ENCODE measurements around the gene TP53AIP1. TPM values are rescaled to one million over a fixed set of nuclear protein-coding genes. Genes with fewer than 3 reads are reported as not detected.

TP53AIP1 gene
- total RNA-seq, 1 donor from 2014 or later, result not detected

DNA sequence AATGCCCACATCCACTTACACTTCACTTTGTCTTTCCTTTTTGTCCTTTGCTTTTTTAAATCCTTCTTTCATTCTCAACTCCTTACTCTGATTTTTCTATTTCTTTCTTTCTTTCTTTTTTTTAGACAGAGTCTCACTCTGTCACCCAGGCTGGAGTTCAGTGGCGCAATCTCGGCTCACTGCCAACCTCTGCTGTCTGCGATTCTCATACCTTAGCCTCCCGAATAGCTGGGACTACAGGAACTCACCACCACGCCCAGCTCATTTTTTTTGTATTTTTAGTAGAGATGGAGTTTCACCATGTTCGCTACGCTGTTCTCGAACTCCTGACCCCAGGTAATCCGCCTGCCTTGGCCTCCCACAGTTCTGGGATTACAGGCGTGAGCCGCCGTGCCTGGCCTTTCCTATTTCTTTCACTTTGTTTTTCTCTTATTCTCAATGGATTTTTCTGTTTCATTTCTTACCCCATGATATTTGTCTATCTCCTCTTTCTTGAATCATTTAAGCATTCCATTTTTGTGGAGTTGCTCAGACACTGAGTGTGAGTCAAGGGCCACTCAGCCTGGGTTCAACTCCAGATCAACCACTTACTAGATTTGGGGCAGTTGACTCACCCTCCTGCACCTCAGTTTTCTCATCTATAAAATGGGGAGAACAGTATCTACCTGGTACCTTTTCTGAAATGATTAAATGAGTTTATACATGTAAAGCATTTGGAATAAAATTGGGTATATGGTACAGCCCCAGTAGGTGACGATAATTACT lies 43.9 kb downstream of the TP53AIP1 start:
- Histone ChIP-seq H3K36me3 (ENCODE audit: control insufficient read depth, insufficient read depth, low read length) (no peaks in the 10 kb centered on the region), H3K4me3 (ENCODE audit: low read depth, low read length) (no peak overlapping the region), H3K27me3 (ENCODE audit: control insufficient read depth, insufficient read depth, low read length) (no peaks in the 10 kb centered on the region)
- DNase-seq (ENCODE audit: low read depth), result no peak
- TF ChIP-seq CTCF (IDR thresholded peaks at IDR 0.05; ENCODE audit: insufficient read depth, low read length, poor library complexity, severe bottlenecking), result no peak

- Histone ChIP-seq H3K36me3 (ENCODE audit: control insufficient read depth, insufficient read depth, low read length) (no peaks in the 10 kb centered on the region), H3K4me3 (ENCODE audit: low read depth, low read length) (no peak overlapping the region), H3K27me3 (ENCODE audit: control insufficient read depth, insufficient read depth, low read length) (no peaks in the 10 kb centered on the region)
- DNase-seq (ENCODE audit: low read depth), result no peak
- no peak for TF ChIP-seq CTCF (IDR thresholded peaks at IDR 0.05; ENCODE audit: insufficient read depth, low read length, poor library complexity, severe bottlenecking)
Observed at GRCh38 chr11:128897826-128898225, 44.8 kb downstream of the TP53AIP1 start.

- Histone ChIP-seq H3K27me3 (ENCODE audit: control insufficient read depth, insufficient read depth, low read length) (peaks cover 2% of the 10 kb centered on the region), H3K4me3 (ENCODE audit: low read depth, low read length) (no peak overlapping the region), H3K36me3 (ENCODE audit: control insufficient read depth, insufficient read depth, low read length) (no peaks in the 10 kb centered on the region)
- DNase-seq (ENCODE audit: low read depth), result no peak
- TF ChIP-seq CTCF (IDR thresholded peaks at IDR 0.05; ENCODE audit: insufficient read depth, low read length, poor library complexity, severe bottlenecking), result no peak
Observed at GRCh38 chr11:128896356-128896755, 46.3 kb downstream of the TP53AIP1 start.

DNA sequence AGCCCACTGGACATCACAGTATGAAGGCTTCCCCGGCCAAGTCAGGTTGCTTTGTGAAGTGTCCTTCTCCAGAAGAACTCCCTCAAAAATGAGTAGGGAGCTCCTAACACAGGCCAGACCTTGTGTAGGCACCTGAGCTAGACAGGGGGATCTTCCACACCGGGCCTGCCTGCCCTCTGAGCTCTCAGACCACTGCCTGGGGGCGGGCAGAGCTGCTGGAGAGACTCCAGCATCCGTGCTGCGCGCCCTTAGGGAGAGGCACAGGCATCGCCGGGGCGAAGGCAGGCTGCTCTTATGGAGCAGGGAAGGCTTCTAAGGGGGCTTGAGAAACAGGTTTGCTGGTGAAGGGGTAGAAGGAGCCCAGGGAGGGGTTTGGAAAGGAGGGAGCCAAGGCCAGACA lies 47.1 kb downstream of the TP53AIP1 start:
- Histone ChIP-seq H3K4me3 (ENCODE audit: low read depth, low read length) (no peak overlapping the region), H3K36me3 (ENCODE audit: control insufficient read depth, insufficient read depth, low read length) (no peaks in the 10 kb centered on the region), H3K27me3 (ENCODE audit: control insufficient read depth, insufficient read depth, low read length) (peaks cover 7% of the 10 kb centered on the region)
- no peak for TF ChIP-seq CTCF (IDR thresholded peaks at IDR 0.05; ENCODE audit: insufficient read depth, low read length, poor library complexity, severe bottlenecking)
- no peak for DNase-seq (ENCODE audit: low read depth)

DNA sequence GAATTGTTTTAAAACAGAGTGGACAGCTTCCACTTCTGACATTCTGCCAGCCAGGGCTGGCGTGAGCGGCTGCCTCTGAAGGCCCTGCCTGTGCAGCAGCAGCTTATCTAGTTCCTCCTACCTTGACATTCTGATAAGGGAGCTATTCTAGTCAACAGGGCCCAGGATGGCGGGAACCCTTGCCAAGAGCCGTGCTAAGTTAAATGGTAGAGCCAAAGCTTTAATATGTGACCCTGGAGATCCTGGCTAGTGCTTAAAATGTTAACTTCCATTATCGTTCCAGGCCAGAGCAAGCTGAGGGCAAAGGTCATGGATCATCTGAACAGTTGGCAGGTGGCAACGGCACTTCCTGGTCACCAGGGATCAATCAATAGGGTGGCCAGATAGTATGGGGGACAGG lies 48.0 kb downstream of the TP53AIP1 start:
- no peak for TF ChIP-seq CTCF (IDR thresholded peaks at IDR 0.05; ENCODE audit: insufficient read depth, low read length, poor library complexity, severe bottlenecking)
- no peak overlapping the region for H3K4me3 ChIP-seq (ENCODE audit: low read depth, low read length)
- H3K27me3 ChIP-seq (ENCODE audit: control insufficient read depth, insufficient read depth, low read length), result peaks cover 15% of the 10 kb centered on the region
- no peak for DNase-seq (ENCODE audit: low read depth)
- H3K36me3 ChIP-seq (ENCODE audit: control insufficient read depth, insufficient read depth, low read length), result no peaks in the 10 kb centered on the region

DNA sequence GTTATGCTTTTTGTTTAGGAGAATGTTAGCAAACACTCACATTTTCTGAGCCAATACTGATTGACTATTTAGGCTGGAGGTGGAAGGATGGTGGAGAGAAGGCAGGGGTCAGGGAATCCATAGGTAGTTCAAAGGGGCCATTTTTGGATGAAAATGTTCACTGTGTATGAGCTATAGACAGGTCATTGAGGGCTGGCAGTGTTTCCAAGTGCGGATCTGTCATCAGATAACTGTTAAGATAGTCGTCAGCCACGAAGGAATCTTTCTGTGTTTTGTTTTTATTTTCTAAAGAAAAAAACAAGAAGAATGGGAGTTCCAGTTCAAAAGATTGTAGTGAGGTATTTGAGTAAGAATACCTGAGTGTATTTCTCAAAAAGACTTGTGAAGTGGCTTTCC lies 48.4 kb downstream of the TP53AIP1 start:
- H3K36me3 ChIP-seq (ENCODE audit: control insufficient read depth, insufficient read depth, low read length), result no peaks in the 10 kb centered on the region
- DNase-seq (ENCODE audit: low read depth), result no peak
- no peak for TF ChIP-seq CTCF (IDR thresholded peaks at IDR 0.05; ENCODE audit: insufficient read depth, low read length, poor library complexity, severe bottlenecking)
- no peak overlapping the region for H3K4me3 ChIP-seq (ENCODE audit: low read depth, low read length)
- H3K27me3 ChIP-seq (ENCODE audit: control insufficient read depth, insufficient read depth, low read length), result peaks cover 19% of the 10 kb centered on the region

Measured in kidney epithelial cell (primary cell).